Measurements from ENCODE around the gene RIPPLY3.

- TF ChIP-seq CTCF (IDR thresholded peaks at IDR 0.05; ENCODE audit: borderline replicate concordance, extremely low read depth, low read length, poor library complexity, severe bottlenecking) (no peak), EZH2 (IDR thresholded peaks at IDR 0.05; ENCODE audit: borderline replicate concordance, low read depth, low read length, severe bottlenecking) (no peak)
These were observed 53.8 kb downstream of the RIPPLY3 start for GRCh38 chr21:37060296-37060695.

Data from DND-41 (cell line).